GM13976 (cell line): Measurements from ENCODE around the gene PRKCQ.

Experiments used
- DNase-seq: peaks from one replicate; pipeline ENCODE4 v3.0.0; 2012; ENCODE audit warnings: low spot score
- in situ Hi-C: fragments of 300-500 bp; cut with MboI; formaldehyde crosslinking; loops from one replicate; pipeline ENCODE4 v1.12.0; 2022; ENCODE audit warnings: low sequenced_read_pairs, mixed read lengths, inconsistent platforms; ENCODE audit not compliant: unreplicated experiment
- TF ChIP-seq, protein P1 (sequence below): IDR thresholded peaks from 2 replicates; pipeline ENCODE4 v1.5.1; 2012; ENCODE audit warnings: borderline replicate concordance, mild to moderate bottlenecking; ENCODE audit not compliant: insufficient read depth; ENCODE audit errors: extremely low read depth, missing control alignments, control extremely low read depth

Gene PRKCQ

DNA sequence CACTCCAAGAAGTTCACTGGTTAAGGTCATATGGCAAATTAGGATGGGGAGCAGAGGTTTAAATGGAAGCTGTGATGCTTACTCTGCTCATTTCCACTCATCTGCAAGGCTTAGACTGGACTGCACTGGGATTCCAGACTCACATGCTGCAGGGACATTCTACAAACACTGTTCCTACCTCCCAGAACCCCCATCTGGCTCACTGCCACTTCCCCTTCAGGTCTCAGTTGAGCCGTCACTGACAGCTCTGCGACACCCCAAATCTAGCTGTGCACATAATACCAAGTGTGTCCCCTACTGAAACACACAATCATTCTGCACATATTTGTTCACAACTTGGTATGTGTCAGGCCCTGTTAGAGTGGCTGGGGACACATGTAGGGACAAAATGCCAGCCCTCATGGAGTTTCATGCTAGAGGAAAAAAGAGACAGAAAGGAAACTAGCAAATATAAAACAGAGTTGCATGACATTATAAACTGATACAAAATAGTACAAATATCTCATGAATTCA lies 5.4 kb downstream of the PRKCQ start:
- TF ChIP-seq, protein P1, sequence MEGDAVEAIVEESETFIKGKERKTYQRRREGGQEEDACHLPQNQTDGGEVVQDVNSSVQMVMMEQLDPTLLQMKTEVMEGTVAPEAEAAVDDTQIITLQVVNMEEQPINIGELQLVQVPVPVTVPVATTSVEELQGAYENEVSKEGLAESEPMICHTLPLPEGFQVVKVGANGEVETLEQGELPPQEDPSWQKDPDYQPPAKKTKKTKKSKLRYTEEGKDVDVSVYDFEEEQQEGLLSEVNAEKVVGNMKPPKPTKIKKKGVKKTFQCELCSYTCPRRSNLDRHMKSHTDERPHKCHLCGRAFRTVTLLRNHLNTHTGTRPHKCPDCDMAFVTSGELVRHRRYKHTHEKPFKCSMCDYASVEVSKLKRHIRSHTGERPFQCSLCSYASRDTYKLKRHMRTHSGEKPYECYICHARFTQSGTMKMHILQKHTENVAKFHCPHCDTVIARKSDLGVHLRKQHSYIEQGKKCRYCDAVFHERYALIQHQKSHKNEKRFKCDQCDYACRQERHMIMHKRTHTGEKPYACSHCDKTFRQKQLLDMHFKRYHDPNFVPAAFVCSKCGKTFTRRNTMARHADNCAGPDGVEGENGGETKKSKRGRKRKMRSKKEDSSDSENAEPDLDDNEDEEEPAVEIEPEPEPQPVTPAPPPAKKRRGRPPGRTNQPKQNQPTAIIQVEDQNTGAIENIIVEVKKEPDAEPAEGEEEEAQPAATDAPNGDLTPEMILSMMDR = no peak
- no peak for DNase-seq
- in situ Hi-C loops = no loop called here

DNA sequence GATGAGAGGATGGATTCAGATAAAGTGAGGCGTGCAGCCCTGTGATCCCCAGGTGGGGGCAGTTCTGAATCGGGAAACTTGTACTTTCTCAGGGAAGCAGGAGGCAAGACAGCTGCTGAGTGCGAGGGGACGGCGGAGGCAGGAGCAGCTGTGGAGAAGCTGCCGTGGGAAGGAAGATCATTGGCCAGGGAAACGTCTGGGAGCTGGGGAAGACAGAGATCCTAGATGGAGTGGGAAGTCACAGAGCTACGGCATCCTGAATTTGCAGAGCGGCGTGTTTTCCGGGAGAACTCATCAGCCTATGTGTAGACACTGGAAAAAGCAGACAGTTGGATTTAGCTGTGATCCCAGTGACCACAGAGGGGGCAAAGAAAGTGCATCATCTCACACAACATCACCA lies 9.2 kb downstream of the PRKCQ start:
- in situ Hi-C loops = no loop called here
- TF ChIP-seq, protein P1 = no peak
- no peak for DNase-seq

DNA sequence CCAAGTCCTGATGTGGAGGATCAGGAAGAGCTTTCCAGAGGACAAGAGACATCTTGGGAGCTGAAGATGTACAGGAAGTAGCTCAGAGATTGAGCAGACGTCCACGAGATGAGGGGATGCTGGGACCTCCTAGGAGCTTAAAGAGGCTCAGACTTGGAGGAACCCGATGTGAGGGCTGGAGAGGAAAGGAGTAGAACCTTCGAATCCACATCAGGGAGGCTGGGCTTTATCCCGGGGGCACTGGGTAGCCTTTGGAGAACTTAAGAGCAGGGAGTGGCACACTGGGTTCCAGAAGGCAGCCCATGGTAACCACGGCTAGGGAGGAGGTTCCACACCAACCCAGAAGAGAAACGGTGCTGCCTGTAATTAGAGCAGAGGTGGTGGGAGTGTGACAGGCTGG lies 10.8 kb downstream of the PRKCQ start:
- DNase-seq = no peak
- in situ Hi-C loops = no loop called here
- TF ChIP-seq, protein P1 = no peak

DNA sequence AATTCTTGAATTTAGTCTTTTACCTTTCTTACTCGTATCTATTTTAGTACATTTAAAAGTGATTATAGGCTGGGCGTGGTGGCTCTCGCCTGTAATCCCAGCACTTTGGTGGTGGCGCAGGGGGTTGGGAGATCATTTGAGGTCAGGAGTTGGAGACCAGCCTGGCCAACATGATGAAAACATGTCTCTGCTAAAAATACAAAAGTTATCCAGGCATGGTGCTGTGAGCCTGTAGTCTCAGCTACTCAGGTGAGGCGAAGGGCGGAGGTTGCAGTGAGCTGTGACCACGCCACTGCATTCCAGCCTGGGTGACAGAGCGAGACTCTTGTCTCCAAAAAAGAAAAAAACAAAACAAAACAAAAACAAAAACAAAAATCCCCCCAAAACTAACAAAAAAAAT lies 12.2 kb downstream of the PRKCQ start:
- TF ChIP-seq, protein P1 = no peak
- DNase-seq = no peak
- in situ Hi-C loops = no loop called here

DNA sequence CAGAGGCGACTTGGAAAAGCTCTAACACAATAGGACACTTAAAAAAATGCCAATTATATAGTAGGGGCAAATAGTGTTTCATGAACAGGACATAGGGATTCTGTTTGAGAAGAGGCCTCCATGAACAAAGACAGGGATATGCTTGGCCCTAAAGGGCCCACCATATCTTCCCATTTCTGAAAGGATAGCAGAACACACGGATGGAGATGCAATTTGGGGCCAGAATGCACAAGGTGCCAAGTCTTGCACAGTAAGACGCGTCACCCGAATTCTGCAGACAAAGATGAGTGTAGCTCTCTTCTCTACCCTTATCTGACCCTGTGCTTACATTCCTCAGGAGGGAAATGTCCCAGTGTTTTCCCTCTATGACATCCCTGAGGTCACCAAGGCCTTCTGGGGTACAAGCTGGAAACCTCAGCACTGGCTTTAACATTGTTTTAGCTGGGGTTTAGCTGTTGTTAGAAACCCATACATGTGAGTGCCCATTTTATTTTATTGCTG lies 12.8 kb downstream of the PRKCQ start:
- DNase-seq = no peak
- in situ Hi-C loops = no loop called here
- TF ChIP-seq, protein P1 = no peak

DNA sequence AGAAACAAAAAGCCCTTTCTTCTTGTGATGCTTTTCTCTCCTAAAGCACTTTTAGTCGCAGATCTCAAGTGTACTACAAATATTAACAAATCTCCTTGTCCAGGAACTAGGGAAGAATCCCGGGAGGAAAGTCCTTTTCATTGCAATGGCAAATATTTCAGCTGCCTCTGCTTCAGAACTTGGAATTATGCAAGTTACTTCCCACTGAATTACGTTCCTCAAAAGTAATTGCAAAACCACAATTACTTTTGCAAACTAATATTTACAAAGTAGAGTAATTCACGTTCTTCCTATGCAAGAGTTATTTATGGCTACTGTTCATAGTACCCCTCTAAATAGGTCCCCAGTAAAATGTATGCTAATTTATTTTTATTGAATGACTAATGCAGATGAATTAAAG lies 14.5 kb downstream of the PRKCQ start:
- TF ChIP-seq, protein P1 = no peak
- no peak for DNase-seq
- in situ Hi-C loops = no loop called here
